NCI-H2081 treated with DMSO at 0.1 percent for 48 hours (cell line): Measurements from ENCODE around the gene IMPA2.
"Not testable (repeated sequence)": the region's sequence is repeated elsewhere in the genome, so short reads cannot be mapped to it uniquely, and the experiment has no call there.

Source experiments
- DNase-seq: peaks from one replicate; lab custom pipeline; 2025; lab: John Stamatoyannopoulos, UW

The IMPA2 gene

GRCh38 chr18:11962597-11962996, 18.7 kb upstream of the IMPA2 start:
- DNase-seq: no peak

- no peak for DNase-seq
Observed at GRCh38 chr18:11963991-11964484, 17.3 kb upstream of the IMPA2 start.

GRCh38 chr18:11969904-11970835, 11.1 kb upstream of the IMPA2 start:
- no peak for DNase-seq

GRCh38 chr18:11970836-11971226, 10.5 kb upstream of the IMPA2 start:
- not testable (repeated sequence) for DNase-seq

- DNase-seq: no peak
Observed at GRCh38 chr18:11972371-11973174, 8.7 kb upstream of the IMPA2 start.

- no peak for DNase-seq
Observed at GRCh38 chr18:11974741-11975325, 6.5 kb upstream of the IMPA2 start.

- no peak for DNase-seq
Observed at GRCh38 chr18:11975723-11976122, 5.6 kb upstream of the IMPA2 start.

GRCh38 chr18:11976315-11977152, 4.8 kb upstream of the IMPA2 start:
- no peak for DNase-seq

GRCh38 chr18:11977153-11977466, 4.2 kb upstream of the IMPA2 start:
- DNase-seq: no peak

GRCh38 chr18:11978956-11979355, 2.4 kb upstream of the IMPA2 start:
- no peak for DNase-seq

GRCh38 chr18:11980163-11980493, 1.2 kb upstream of the IMPA2 start:
- no peak for DNase-seq

GRCh38 chr18:11980494-11981191, 664 bp upstream of the IMPA2 start:
- peak; percentile 20 for DNase-seq

GRCh38 chr18:11981543-11982366, 448 bp downstream of the IMPA2 start:
- no peak for DNase-seq

GRCh38 chr18:11982981-11983380, 1.7 kb downstream of the IMPA2 start:
- DNase-seq: no peak

- no peak for DNase-seq
Observed at GRCh38 chr18:11983592-11983991, 2.3 kb downstream of the IMPA2 start.

- DNase-seq: no peak
Observed at GRCh38 chr18:11984091-11984490, 2.8 kb downstream of the IMPA2 start.

GRCh38 chr18:11985586-11985985, 4.3 kb downstream of the IMPA2 start:
- DNase-seq: no peak

GRCh38 chr18:11986061-11986460, 4.8 kb downstream of the IMPA2 start:
- DNase-seq: no peak

- no peak for DNase-seq
Observed at GRCh38 chr18:11987527-11987926, 6.2 kb downstream of the IMPA2 start.

- no peak for DNase-seq
Observed at GRCh38 chr18:11989174-11989573, 7.9 kb downstream of the IMPA2 start.
